Stimulated activated CD4-positive, alpha-beta T cell treated with anti-CD3 and anti-CD28 coated beads, Interleukin-2, amount 100 ng/mL, for 48 hours (primary cell): Measurements from ENCODE around the gene GNS.
"Not testable (repeated sequence)": the region's sequence is repeated elsewhere in the genome, so short reads cannot be mapped to it uniquely, and the experiment has no call there.

Source experiments
- DNase-seq, 2 donors: peaks; one replicate each; pipeline ENCODE4 v3.0.0-alpha.2; 2020

The GNS gene

GRCh38 chr12:64694130-64695040, 64.8 kb downstream of the GNS start:
- DNase-seq, result no peak

GRCh38 chr12:64691795-64692583, 67.2 kb downstream of the GNS start:
- DNase-seq, result no peak

GRCh38 chr12:64691227-64691794, 67.9 kb downstream of the GNS start:
- no peak for DNase-seq

GRCh38 chr12:64690236-64690635, 69.0 kb downstream of the GNS start:
- not testable (repeated sequence) for DNase-seq

GRCh38 chr12:64688715-64689114, 70.5 kb downstream of the GNS start:
- no peak for DNase-seq

- DNase-seq, result no peak
These were observed 71.0 kb downstream of the GNS start for GRCh38 chr12:64688219-64688618.

GRCh38 chr12:64687816-64688215, 71.4 kb downstream of the GNS start:
- DNase-seq, result no peak

GRCh38 chr12:64685605-64686004, 73.6 kb downstream of the GNS start:
- no peak for DNase-seq

- no peak for DNase-seq
These were observed 74.2 kb downstream of the GNS start for GRCh38 chr12:64685050-64685449.

- DNase-seq, result no peak
These were observed 75.2 kb downstream of the GNS start for GRCh38 chr12:64683816-64684543.

- no peak for DNase-seq
These were observed 76.5 kb downstream of the GNS start for GRCh38 chr12:64682572-64683277.

- DNase-seq, result no peak
These were observed 77.8 kb downstream of the GNS start for GRCh38 chr12:64681200-64682052.

GRCh38 chr12:64680235-64680634, 79.0 kb downstream of the GNS start:
- no peak for DNase-seq

GRCh38 chr12:64679487-64680001, 79.7 kb downstream of the GNS start:
- DNase-seq, result peak in 1 of 2 donors; percentile 49

- DNase-seq, result no peak
These were observed 80.4 kb downstream of the GNS start for GRCh38 chr12:64678835-64679234.

- no peak for DNase-seq
These were observed 81.0 kb downstream of the GNS start for GRCh38 chr12:64678248-64678647.

- no peak for DNase-seq
These were observed 83.4 kb downstream of the GNS start for GRCh38 chr12:64675795-64676194.

- no peak for DNase-seq
These were observed 84.8 kb downstream of the GNS start for GRCh38 chr12:64674367-64674922.

- DNase-seq, result no peak
These were observed 85.6 kb downstream of the GNS start for GRCh38 chr12:64673490-64674169.

- no peak for DNase-seq
These were observed 86.2 kb downstream of the GNS start for GRCh38 chr12:64672925-64673409.
